HG03066 (cell line): ENCODE measurements around the gene WASHC3.
"Not testable (repeated sequence)": the region's sequence is repeated elsewhere in the genome, so short reads cannot be mapped to it uniquely, and the experiment has no call there.

Experiments
- ATAC-seq: cut with Tn5 transposase; IDR thresholded peaks from one replicate; pipeline ENCODE4 v1.9.1; 2021; ENCODE audit warnings: low read depth; ENCODE audit not compliant: unreplicated experiment

WASHC3 gene

DNA sequence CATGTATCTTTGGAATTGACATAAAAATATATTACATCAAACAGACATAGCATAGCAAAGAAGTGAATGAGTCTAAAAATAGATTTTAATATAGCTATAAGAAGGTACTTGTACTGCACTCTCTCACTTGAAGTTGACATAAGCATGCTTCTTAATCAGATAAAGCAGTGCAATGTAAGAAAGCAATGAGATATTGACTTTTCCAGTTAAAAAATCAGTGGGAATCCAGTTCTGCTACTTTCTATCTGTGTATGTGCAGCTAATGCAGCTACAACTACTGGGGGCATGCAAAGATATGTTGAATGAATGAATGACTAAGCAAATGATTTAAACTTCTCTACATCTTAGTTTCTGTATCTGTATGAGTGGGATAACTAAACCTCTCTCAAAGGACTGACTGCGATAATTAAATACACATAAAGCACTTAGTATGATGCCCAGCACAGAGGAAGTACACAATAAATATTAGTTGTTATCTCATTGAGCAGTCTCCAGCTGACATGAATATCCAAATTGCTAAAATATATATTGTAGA lies 10.3 kb downstream of the WASHC3 start:
- peak; percentile 60 for ATAC-seq

DNA sequence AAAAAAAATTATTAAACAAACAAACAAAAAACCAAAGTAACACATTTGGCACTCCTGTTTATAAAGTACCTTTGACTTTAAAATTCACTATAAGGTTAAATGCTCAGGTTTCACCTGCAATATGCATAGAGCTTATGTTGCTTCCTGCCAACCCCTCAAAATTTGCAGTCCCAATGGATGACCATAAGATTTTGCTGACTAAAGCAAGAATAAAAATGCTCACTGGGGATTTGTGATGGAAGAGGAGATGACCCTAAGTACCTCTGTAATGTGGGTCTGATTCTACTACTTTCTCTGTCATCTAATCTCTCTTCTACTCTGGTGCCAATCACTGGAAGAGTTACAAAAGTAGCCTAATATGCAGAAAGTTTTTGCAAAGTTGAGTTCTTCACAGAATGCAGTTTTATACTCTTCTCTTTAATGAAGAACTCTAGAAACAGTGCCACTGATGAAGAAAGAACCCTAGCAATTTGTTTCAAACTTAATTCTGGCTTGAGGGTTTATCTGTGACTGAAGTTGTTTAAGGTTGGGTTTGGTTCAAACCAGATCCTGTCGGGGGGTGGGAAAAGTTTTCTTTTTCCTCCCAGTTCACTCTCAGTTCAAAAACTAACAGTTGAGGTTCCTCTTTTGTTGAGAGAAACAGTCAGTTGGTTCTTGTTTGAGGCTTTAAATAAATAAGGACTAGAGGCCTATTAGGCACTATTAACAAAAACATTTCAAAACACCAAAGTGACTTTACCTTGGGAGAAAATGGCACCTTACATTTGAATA lies 10.9 kb downstream of the WASHC3 start:
- ATAC-seq: peak; percentile 21

DNA sequence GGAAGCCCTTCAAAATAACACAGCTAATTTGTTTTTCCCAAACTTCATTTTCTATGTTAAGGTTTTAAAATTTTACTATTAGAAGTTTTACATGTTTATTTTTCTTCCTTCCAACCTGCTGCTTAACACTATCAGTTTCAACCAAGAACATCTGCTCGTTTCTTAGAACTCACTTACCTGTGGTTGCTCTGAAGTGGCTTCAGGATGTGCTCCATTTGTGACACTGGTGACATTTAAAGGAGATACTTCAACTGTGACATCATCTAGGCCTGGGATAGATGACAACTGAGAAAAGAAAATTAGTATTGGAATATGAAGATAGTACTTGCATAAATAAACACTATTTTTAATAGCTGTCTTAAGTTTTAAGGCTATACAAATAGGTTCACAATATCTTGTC lies 17.9 kb downstream of the WASHC3 start:
- ATAC-seq: peak; percentile 90

DNA sequence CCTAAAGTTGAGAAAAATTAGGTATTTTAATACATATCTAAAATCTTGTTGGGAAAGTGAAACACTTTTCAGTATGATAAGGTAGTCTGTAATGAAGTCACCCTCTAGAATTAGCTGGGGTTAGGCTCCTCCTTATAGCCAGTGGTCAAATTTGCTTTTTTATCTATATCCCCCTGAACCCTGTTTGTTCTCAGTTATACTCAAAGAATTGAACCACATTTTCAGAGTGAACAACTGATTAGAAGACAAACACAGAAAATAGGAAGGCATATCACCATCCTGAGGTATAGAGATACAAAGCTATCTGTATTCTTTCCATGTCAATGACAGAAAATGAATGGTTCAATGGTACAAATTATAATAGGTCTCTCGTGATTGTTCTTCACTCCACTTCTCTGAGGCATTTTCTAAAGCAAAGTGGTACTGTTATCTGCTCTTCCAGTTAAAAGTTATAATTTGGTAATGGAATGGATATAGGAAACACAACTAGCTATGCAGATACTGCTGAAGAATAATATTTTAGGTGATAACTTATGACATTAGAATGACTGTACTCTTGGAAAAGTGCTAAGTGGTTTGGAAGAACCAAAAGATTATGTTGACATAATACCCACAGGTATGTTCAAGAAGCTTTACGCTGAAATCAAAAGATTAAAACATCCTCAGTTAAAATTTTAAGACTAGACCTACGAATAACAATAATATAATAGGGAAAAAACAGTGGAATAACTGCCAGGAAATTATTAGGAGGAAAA lies 27.6 kb downstream of the WASHC3 start:
- no peak for ATAC-seq

DNA sequence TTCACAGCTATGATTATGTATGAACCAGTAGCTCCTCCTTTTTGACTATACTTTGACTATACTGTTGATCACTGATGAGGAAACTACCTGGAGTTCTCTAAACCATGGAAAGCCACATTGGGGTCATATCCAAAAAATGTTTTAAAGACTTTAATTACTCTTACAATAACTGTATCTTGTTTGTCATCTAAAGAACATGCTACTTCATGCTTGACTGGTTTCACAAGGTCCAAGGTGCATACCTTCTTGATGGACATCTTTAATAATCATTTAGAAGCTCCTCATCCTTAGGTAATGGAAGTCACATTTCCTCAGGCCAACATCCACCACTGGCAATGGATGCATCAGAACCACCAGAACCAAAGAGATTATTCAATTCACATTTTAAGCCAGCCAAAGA lies 29.9 kb downstream of the WASHC3 start:
- no peak for ATAC-seq

DNA sequence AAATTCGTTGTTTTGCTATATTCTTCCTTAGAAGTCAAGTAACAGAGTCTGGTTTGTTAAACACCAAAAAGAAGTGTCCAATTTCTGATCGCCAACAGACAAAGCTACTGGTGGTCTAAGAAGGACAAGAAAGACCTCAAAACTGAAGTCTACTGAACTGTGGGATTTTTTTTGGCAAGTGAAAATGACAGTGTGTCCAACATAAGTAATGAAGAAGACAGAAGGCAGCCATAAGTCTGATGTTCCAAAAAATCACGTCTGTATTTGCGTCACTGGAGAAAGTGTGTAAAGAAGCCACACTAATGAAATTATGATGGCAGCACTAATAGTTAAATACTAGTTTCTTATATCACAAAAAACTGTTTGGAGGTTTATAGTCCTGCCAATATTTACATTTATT lies 32.6 kb downstream of the WASHC3 start:
- ATAC-seq: no peak

DNA sequence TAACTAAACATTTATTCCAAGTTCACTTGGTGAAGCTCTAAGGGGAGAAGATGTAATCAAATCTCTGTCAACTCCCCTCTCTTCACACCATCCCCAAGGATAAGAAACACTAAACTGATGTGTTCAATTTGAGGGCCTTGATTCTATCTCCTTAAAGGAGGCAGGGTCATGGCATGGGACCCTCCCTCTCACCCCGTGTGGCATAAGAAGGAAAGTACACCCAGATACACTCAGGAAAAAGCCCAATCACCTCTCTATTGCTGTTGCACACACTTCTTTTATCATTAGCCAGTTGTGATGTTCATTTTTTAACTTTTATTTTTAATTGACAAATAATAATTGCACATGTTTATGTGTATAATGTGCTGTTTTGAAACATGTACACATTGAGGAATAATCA lies 35.1 kb downstream of the WASHC3 start:
- ATAC-seq: no peak

DNA sequence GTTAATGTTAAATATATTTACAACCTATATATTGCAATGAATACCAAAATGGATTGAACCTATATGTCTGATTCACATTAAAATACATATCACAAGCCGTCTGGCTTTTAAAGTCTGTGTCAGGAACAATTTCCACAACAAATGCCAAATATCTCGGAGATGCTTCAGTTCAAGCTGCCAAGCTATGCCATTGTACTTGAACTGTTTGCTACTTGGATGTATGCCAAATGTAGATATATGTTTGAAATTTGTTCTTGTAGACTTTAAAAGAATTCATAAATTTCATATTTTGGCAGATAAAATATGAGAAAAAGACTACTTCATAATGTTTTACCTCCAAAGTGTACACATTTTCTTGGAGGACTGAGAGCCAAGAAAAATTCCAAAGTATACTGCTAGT lies 37.0 kb downstream of the WASHC3 start:
- ATAC-seq: no peak

DNA sequence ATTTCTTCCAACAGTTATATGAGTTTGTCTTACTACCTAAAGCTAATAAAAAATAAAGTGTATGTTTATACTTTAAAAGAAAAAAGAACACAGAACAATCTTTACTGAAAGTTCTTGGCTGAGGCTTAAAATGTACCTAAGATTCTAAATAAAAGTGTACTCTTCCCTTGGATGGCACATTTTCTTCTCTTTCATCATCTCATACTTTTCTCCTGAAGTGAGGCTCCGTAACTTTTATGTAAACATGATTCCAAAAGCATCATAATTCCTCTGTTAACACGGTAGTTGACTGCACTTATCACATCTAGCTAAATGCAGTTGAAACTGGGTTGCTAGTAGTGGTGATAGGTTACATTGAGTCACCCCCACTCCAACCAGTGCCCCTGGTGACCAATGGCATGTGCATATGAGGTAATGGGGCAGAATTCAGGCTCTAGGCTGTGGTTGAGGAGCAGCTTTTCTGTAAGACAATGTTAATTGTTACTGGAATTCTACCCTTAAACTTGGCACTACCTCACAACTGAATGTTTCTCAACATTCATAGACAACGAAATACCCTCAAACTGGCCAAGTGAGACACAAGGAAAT lies 38.4 kb downstream of the WASHC3 start:
- no peak for ATAC-seq

DNA sequence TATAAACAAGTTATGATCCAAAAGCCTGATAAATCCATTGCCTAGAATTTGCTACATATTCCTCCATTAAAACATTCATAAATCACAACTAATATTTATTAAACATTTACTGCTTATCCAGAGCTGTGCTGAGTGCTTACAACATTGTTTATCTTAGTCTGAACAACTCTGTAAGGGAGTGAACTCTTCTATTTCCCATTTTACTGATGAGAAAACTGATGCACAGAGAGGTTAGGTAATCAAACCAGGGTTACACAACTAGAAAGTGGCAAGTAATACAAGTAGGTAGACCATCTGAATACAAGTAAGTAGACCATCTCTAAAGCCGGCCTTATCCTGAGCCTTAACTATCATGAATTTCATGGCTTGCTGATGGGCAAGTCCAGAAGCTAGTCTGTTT lies 39.5 kb downstream of the WASHC3 start:
- ATAC-seq: no peak

DNA sequence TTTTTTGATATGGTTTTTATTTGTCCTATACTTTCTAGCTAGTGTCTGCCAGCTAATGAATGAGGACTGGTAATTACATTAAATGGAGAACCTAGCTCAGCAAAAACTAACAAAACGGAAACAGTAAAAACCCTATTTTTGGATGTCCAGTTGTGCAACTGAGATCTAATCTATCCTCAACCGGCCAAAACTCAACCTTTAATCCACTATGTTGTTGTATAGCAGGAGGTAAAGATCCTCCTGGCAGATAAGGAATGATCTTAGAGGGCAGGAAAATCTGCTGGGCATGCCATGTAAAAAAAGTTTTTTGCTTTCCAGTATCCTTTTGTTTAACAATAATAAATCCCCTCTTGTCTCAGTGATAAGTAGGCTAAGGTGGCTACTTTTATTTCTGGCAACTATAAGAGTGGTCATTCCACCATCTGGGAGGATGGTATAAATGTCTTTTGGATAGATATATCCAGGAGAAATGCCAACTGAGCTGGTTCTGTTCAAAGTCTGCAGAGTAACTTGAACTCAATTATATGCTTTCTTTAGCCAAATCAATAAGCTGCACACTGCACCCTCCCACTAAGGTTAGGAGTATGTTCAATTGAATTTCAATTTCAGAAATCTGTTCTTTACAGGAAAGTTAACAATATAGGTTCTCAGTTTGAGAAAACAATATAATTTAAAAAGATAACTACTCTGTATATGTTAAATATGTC lies 40.1 kb downstream of the WASHC3 start:
- no peak for ATAC-seq

DNA sequence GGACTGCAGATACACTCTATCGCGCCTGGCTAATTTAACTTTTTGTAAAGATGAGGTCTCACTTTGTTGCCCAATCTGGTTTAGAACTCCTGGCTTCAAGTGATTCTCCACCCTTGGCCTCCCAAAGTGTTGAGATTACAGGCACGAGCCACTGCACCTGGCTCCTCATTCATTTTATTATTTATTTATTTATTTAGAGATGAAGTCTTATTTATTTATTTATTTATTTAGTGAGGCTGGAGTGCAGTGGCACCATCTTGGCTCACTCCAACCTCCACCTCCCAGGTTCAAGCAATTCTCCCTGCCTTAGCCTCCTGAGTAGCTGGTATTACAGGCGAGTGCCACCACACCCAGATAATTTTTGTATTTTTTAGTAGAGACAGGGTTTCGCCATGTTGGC lies 43.2 kb downstream of the WASHC3 start:
- not testable (repeated sequence) for ATAC-seq

DNA sequence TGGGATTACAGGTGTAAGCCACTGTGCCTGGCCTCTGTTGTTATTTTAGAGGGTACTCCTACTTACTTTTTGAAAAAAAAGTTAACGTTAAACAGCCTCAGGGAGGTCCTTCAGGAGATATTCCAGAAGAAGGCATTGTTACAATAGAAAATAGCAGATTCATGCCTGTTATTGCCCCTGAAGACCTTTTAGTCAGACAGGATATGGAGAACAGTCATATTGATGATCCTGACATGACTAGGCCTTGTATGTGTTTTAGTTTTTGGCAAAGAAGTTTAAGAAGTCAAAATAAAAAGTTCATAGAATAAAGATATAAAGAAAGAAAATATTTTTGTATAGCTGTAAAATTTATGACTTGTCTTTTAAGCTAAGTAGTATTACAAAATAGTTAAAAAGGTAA lies 45.3 kb downstream of the WASHC3 start:
- ATAC-seq: no peak

DNA sequence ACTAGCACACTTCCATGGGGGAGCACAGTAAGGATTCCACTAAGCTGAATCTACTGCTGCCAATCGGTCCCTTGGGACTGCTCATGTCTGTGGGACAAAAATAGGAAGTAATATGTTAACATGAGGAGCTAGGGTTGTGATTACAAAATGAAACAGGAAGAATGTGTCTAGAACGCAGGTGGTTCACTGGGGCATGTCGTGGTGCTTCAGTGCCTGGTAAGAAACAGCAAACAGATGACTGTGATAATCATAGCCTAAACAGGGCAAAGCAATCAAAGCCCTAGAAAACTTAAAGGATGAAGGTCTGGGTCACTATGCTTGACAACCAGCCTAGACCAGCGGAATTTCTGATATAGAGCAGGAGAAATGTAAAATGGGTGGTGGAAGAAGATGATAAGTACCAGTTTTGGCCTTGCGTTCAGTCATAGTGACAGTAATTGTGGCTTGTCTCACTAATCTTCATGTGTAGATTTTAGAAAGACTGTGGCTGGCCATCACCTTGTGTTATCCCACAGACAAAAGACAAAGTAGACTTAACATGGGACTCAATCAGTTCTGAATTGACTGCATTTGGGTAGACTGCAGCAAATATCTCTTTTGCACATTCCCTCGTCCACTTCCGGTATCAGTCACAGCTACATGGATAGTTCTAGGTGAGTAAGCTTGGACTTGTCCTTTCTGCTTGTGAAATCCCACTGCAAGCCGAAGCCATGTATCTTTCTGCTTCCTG lies 51.4 kb downstream of the WASHC3 start:
- ATAC-seq: peak; percentile 94

DNA sequence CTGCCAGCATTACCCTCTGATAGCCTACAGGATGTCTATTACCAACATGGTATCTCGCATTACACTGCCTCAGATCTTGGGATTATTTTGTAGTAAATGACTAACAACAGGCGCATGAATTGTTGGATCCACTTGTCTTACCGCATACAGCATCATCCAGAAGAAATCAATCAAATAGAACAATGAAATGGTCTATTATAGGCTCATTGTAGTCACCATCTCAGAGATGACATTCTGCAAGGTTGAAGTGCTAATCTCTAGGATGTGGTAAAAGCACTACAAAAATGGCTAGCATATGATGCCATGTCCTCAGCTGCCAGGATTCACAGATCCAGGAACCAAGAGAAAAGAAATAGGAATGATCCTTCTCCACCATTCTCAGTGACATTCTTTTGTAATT lies 52.0 kb downstream of the WASHC3 start:
- ATAC-seq: no peak

DNA sequence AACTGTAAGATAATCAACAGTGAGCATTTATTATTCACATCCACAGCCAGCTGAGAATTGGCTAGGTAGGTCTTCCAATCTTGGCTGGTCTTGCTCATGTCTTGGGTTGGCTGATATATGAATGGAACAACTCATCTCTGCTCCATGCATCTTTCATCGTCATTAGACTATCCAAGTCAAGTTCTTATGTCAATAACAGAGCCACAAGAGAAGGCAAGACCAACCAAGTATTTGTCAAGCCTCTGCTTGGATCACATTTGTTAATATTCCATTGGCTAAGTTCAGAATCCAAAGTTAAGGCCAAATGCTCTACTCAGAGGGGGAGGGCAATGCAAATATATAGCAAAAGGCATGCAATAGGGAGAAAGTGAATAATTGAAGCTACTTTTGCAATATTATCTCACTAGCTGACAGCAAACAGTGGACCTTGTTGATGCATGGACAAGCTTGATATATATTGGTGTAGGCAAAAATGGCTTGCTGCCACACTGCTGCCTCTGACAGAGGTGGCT lies 53.1 kb downstream of the WASHC3 start:
- ATAC-seq: no peak

DNA sequence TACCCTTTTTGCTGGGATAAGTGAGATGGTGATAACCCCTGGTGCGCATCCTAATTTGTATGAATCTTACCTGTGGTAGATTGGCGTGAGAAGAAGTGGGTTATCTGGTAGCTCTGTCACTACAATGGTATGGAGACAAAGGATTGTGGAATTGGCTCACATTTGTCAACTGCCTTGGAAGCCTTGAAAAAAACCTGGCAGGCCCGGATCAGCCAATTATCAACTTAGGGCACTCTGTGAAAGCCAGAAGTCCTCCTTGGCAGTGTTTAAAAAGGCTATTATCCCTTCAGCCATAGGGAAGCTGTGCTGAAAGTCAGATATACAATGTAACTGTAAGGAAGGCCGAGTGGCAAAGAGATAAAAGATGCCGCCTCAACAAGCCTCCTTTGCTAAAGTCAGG lies 56.5 kb downstream of the WASHC3 start:
- ATAC-seq: no peak

DNA sequence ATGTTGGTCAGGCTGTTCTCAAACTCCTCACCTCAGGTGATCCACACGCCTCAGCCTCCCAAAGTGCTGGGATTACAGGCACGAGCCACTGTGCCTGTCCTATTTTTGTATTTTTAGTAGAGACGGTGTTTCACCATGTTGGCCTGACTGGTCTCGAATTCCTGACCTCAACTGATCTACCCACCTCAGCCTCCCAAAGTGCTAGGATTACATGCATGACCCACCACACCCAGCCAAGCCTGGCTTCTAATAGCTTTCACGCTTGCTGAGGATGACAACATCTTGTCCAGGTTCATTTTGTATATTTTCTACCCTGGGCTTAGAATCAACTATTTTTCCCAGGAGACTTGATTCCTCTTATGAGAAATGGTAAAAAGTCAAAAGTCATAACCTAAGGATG lies 64.7 kb downstream of the WASHC3 start:
- no peak for ATAC-seq

DNA sequence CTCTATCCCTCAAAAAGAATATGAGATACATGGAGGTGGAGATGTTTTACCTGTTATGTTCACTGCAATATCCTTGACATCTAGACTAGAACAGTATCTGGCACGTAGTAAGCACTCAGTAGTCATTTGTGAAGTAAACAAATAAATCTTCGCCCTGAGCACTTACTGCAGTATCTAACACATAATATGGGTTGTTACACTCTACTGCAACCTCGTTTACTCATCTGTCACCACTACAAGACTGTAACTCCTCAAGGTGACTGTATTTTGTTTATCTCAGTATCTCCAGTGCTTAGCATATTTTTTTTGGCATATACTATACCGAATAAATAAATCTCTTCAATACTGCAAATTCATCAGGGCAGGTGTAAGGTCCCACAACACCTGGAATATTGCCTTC lies 66.1 kb downstream of the WASHC3 start:
- no peak for ATAC-seq

DNA sequence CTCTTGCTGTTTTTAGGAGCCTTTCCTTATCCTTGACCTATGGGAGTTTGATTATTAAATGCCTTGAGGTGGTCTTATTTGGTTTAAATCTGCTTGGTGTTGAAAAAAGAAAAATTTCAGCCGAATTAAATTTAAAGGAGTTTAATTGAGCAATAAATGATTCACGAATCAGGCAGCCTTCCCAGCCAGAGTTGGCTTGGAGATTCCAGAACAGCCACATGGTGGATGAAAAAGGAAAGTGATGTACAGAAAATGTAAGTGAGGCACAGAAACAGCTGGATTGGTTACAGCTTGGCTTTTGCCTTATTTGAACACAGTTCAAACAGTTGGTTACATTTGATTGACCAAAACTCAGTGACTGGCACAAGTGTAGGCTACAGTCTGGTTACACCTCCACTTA lies 69.7 kb downstream of the WASHC3 start:
- no peak for ATAC-seq
